GM12872 (cell line): ENCODE data around the gene GOLGA8J.

Experiments
- TF ChIP-seq, protein P1 (sequence below): IDR thresholded peaks from 3 replicates; pipeline ENCODE4 v1.5.1; 2011; ENCODE audit warnings: low read depth, mild to moderate bottlenecking, low read length, moderate library complexity; ENCODE audit not compliant: insufficient read depth

GOLGA8J gene

DNA sequence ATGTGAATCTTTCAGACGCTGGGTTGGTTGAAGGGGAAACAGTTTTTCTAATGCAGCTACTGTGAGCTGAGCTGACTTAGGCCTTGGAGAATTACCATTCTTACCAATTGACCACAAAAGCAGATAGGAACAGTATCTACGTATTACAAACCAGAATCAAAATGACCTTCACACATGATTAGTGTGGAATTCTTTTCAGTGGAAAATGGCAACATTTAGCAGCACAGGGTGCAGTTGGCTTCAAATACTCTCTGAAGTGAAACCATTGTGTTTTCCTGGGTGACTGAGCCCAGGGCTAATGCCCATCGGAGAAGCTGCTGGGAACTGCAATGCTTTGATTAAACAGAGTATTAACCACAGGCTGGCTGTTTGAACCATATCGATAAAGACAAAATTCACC, 40.2 kb upstream of the GOLGA8J start:
- TF ChIP-seq, protein P1, sequence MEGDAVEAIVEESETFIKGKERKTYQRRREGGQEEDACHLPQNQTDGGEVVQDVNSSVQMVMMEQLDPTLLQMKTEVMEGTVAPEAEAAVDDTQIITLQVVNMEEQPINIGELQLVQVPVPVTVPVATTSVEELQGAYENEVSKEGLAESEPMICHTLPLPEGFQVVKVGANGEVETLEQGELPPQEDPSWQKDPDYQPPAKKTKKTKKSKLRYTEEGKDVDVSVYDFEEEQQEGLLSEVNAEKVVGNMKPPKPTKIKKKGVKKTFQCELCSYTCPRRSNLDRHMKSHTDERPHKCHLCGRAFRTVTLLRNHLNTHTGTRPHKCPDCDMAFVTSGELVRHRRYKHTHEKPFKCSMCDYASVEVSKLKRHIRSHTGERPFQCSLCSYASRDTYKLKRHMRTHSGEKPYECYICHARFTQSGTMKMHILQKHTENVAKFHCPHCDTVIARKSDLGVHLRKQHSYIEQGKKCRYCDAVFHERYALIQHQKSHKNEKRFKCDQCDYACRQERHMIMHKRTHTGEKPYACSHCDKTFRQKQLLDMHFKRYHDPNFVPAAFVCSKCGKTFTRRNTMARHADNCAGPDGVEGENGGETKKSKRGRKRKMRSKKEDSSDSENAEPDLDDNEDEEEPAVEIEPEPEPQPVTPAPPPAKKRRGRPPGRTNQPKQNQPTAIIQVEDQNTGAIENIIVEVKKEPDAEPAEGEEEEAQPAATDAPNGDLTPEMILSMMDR = no peak

DNA sequence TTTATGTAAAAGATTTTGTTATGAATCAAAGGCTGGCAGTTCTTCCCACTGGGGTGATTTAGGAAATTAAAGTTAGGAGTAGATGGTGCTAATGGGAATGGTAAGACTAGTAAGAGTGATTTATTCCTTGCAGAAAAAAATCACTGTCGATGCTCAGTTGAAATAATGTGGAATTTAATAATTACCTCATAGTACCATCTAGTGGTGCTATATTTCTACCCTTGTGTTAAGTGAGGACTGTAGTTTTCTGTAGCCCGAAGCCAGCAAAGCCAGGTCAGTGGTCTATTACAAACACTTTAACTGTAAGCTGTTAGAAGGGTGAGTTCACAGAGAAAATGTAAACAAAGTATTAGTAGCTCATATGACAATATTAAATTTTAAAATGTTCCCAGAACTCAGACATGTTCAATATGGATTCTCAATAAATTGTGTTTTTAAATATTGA, 39.5 kb upstream of the GOLGA8J start:
- TF ChIP-seq, protein P1 = no peak

DNA sequence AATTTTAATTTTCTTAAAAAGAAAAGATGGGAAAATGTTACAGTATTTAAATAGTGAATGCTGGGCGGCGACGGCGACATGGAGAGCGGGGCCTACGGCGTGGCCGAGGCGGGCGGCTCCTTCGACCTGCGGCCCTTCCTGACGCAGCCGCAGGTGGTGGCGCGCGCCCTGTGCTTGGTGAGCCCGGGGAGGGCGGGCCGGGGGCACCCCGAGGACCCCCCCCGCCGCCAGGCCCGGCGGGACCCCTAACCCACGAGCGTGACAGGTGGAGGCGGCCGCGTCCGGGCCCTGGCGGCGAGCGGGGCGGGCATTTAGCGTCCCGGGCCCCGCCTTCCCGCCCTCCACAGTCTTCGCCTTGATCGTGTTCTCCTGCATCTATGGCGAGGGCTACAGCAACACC, 38.4 kb upstream of the GOLGA8J start:
- TF ChIP-seq, protein P1 = no peak

DNA sequence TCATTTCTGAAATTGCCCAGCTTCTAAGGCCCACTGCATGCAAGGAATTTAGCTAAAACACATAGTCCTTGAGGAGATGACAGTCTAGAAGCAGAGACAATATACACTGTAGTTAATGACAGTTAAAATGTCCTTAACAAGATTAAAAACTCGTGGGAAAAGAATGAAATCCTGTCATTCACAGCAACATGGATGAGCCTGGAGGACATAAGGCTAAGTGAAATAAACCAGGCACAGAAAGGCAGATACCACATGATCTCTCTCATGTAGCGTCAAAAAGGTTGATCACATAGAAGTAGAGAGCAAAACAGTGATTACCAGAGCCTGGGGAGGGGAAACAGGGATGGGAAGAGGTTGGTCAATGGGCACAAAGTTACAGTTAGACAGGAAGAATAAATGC, 36.3 kb upstream of the GOLGA8J start:
- TF ChIP-seq, protein P1 = no peak

GRCh38 chr15:30055604-30056003, 27.2 kb upstream of the GOLGA8J start:
- TF ChIP-seq, protein P1 = no peak

DNA sequence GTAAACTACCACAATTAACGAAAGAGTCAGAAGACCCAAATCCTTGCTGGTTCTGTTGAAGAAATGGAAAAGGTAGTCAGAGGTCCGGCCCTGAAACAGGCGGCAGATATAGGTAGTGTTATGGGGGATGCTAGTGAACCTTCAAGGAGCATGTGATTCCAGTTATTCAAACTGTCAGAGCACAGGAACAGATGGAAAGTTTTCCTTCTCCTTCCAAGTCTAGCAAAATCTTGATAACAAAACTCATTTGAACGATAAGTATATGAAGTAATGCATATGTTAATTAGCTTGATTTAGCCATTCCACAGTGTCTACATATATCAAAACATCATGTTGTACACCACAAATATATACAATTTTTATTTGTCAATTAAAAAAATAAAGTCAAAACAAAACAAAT, 26.6 kb upstream of the GOLGA8J start:
- TF ChIP-seq, protein P1 = no peak

DNA sequence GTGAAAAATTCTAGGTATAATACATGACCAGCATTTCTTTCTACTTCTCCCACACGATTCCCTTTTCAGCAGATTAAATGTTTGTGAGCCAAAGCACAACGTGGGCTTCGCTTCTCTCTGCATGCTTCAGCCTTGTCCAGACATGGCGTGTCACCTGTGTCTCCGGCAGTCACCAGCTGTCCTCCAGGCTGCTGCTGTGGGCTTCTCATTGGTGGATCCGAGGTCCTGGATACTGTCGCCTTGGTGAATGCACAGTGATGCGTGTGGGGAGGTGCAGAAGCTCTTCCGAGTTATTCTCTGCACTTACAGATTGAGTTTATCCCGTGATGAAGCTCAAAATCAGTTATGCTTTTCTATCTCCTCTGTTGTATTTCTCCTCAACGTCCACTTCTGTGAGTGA, 23.0 kb upstream of the GOLGA8J start:
- TF ChIP-seq, protein P1 = no peak

- TF ChIP-seq, protein P1 = no peak
Measured at GRCh38 chr15:30062881-30063280, 19.9 kb upstream of the GOLGA8J start.
